ENCODE results near the gene SH3D19. TPM values are rescaled to one million over a fixed set of nuclear protein-coding genes. Genes with fewer than 3 reads are reported as not detected.

The SH3D19 gene
- polyA plus RNA-seq, 2 of the 4 experiments (the other 2 are of a cell fraction), result 15.3 to 22.9 TPM

GRCh38 chr4:151318307-151319006 lies 6.9 kb downstream of the SH3D19 start:
- DNase-seq (ENCODE audit: low read depth in 1 of 2, low spot score in 1 of 2) (no peak), ATAC-seq (no peak), FAIRE-seq (no peak)
- Histone ChIP-seq H3K9me3 (no peaks in the 10 kb centered on the region), H3K4me1 (peaks cover 55% of the 10 kb centered on the region), H3K4me3 (no peak overlapping the region), H3K27ac (no peak overlapping the region), H3K4me2 (no peak overlapping the region)
- ChIA-PET CTCF (no interaction called here), POLR2A (no interaction called here)
- 97% methylated on average over 1 of the region's 1 CpG for WGBS (ENCODE audit: missing lambda C conversion rate)
- TF ChIP-seq MAFK (IDR thresholded peaks at IDR 0.05; ENCODE audit: partially characterized antibody) (peak; percentile 92), POLR2AphosphoS2 (conservative IDR thresholded peaks at IDR 0.05; ENCODE audit: low read length) (no peak), ZSCAN20 (CRISPR knock-in tag; IDR thresholded peaks at IDR 0.05) (no peak), CHD2 (IDR thresholded peaks at IDR 0.05; ENCODE audit: low read length, partially characterized antibody) (no peak)

DNA sequence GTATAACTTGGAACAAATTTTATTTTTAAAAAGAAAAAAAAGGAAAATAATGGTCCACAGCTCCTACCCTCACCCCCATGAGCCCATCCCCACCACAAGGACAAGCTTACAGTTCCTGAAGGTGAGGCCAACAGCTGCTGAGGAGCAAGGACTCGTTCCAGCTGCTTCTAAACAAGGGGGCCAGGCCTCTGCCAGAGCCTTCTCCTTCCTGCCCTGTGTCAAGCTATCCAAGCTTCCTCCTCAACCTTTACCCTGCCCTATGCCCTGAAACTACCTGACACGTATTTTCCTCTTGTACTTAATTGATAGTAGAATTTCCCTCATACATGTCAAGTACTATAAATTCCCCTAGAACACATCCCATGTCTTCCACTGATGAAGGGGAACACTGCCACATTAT lies 8.8 kb downstream of the SH3D19 start:
- H3K4me2 ChIP-seq, result no peak overlapping the region
- no peak for FAIRE-seq

DNA sequence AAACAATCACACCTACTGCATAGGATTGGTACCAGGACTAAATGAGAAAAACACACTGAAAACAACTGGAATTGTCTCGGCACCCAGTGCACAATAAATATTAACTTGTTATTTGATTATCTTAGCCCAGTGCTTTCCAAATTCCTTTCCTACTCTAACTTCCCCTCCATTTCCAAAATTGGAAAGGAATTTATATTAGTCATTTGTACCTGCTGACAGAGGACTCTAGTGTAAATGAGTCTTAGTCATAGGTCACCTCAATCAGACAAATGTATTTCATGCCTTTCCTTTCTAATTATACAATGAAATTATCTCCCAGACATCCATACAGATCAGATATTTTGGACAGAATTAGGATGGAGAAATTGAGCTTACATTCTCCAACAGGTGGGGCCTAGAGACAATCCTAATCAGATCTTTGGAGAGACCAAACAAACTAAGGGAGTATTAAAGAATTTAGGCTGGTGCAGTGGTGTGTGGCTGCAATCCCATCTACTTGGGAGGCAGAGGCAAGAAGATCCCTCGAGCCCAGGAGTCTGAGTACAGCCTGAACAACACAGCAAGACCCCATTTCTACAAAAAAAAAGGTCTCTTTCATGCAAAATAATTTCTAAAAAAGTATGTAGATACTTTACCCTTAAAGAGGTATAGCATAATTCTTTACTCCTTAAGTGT lies 10.1 kb downstream of the SH3D19 start:
- Histone ChIP-seq H3K4me1 (peaks cover 36% of the 10 kb centered on the region), H3K9me3 (no peaks in the 10 kb centered on the region), H3K4me3 (no peak overlapping the region), H3K27ac (peak overlapping the region in 1 of 2 experiments; percentile 52; a peak in 2 of 6 replicates), H3K4me2 (peak overlapping the region; percentile 59)
- ChIA-PET CTCF (no interaction called here), POLR2A (interaction anchor here (2.5 kb wide), 1 partner anchor 10 kb away, joined by 15 read pairs; the partner anchor contains the start of gene SH3D19)
- FAIRE-seq (no peak), ATAC-seq (peak in 1 of 2 experiments; percentile 39; a peak in 1 of 6 replicates), DNase-seq (ENCODE audit: low read depth in 1 of 2, low spot score in 1 of 2) (no peak)
- TF ChIP-seq ZC3H11A (IDR thresholded peaks at IDR 0.05) (no peak), CBX2 (IDR thresholded peaks at IDR 0.05; ENCODE audit: borderline replicate concordance, low read depth) (no peak), HOXB5 (CRISPR knock-in tag; IDR thresholded peaks at IDR 0.05) (no peak), RNF2 (IDR thresholded peaks at IDR 0.05; ENCODE audit: borderline replicate concordance, low read depth) (no peak), EP300 (IDR thresholded peaks at IDR 0.05) (no peak), RFX5 (IDR thresholded peaks at IDR 0.05) (no peak), NFE2L2 (conservative IDR thresholded peaks at IDR 0.05; ENCODE audit: low read length) (no peak), CBX8 (IDR thresholded peaks at IDR 0.05) (no peak)
- 29% methylated on average over 2 of the region's 2 CpGs for whole genome bisulfite sequencing (ENCODE audit: missing lambda C conversion rate)

More for the DNA sequence above, 8.8 kb downstream of the SH3D19 start:
- ChIA-PET CTCF (interaction anchor here (1.5 kb wide), 1 partner anchor 46 kb away, joined by 3 read pairs; no protein-coding TSS in a partner anchor), POLR2A (interaction anchor here (2.5 kb wide), 1 partner anchor 8 kb away, joined by 15 read pairs; the partner anchor contains the start of gene SH3D19)
- Histone ChIP-seq H3K4me1 (peaks cover 42% of the 10 kb centered on the region), H3K9me3 (no peaks in the 10 kb centered on the region), H3K4me3 (no peak overlapping the region), H3K27ac (no peak overlapping the region)
- WGBS (ENCODE audit: missing lambda C conversion rate), result 65% methylated on average over 2 of the region's 2 CpGs
- TF ChIP-seq CHD2 (IDR thresholded peaks at IDR 0.05; ENCODE audit: low read length, partially characterized antibody) (no peak), JUN (IDR thresholded peaks at IDR 0.05) (no peak), FOSL2 (IDR thresholded peaks at IDR 0.05) (no peak), FOSL2 (CRISPR knock-in tag; IDR thresholded peaks at IDR 0.05) (no peak), ZNF302 (CRISPR knock-in tag; IDR thresholded peaks at IDR 0.05) (no peak), FOSB (CRISPR knock-in tag; IDR thresholded peaks at IDR 0.05) (no peak)
- DNase-seq (ENCODE audit: low read depth in 1 of 2, low spot score in 1 of 2) (no peak), ATAC-seq (no peak)

- Histone ChIP-seq H3K4me3 (no peak overlapping the region), H3K9me3 (no peaks in the 10 kb centered on the region), H3K4me2 (peak overlapping the region; percentile 59), H3K27ac (peak overlapping the region in 1 of 2 experiments; percentile 52; a peak in 3 of 6 replicates), H3K4me1 (peaks cover 36% of the 10 kb centered on the region)
- POLR2A ChIA-PET, result no interaction called here
- CTCF ChIA-PET, result no interaction called here
- WGBS (ENCODE audit: missing lambda C conversion rate), result 100% methylated on average over 1 of the region's 1 CpG
- ATAC-seq (peak in 1 of 2 experiments; percentile 20; a peak in 1 of 6 replicates), DNase-seq (ENCODE audit: low read depth in 1 of 2, low spot score in 1 of 2) (no peak), FAIRE-seq (no peak)
- TF ChIP-seq JUN (IDR thresholded peaks at IDR 0.05) (no peak), HEYL (CRISPR knock-in tag; IDR thresholded peaks at IDR 0.05) (no peak), E2F6 (IDR thresholded peaks at IDR 0.05; ENCODE audit: borderline replicate concordance, low read depth) (no peak), EP300 (IDR thresholded peaks at IDR 0.05) (no peak), PBX3 (IDR thresholded peaks at IDR 0.05) (no peak)
- TF ChIP-seq, protein P1, sequence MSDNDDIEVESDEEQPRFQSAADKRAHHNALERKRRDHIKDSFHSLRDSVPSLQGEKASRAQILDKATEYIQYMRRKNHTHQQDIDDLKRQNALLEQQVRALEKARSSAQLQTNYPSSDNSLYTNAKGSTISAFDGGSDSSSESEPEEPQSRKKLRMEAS (IDR thresholded peaks at IDR 0.05), result no peak
- TF ChIP-seq, protein P2, sequence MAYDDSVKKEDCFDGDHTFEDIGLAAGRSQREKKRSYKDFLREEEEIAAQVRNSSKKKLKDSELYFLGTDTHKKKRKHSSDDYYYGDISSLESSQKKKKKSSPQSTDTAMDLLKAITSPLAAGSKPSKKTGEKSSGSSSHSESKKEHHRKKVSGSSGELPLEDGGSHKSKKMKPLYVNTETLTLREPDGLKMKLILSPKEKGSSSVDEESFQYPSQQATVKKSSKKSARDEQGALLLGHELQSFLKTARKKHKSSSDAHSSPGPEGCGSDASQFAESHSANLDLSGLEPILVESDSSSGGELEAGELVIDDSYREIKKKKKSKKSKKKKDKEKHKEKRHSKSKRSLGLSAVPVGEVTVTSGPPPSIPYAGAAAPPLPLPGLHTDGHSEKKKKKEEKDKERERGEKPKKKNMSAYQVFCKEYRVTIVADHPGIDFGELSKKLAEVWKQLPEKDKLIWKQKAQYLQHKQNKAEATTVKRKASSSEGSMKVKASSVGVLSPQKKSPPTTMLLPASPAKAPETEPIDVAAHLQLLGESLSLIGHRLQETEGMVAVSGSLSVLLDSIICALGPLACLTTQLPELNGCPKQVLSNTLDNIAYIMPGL (CRISPR knock-in tag; IDR thresholded peaks at IDR 0.05; ENCODE audit: borderline replicate concordance), result no peak
- TF ChIP-seq, protein P3, sequence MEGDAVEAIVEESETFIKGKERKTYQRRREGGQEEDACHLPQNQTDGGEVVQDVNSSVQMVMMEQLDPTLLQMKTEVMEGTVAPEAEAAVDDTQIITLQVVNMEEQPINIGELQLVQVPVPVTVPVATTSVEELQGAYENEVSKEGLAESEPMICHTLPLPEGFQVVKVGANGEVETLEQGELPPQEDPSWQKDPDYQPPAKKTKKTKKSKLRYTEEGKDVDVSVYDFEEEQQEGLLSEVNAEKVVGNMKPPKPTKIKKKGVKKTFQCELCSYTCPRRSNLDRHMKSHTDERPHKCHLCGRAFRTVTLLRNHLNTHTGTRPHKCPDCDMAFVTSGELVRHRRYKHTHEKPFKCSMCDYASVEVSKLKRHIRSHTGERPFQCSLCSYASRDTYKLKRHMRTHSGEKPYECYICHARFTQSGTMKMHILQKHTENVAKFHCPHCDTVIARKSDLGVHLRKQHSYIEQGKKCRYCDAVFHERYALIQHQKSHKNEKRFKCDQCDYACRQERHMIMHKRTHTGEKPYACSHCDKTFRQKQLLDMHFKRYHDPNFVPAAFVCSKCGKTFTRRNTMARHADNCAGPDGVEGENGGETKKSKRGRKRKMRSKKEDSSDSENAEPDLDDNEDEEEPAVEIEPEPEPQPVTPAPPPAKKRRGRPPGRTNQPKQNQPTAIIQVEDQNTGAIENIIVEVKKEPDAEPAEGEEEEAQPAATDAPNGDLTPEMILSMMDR (IDR thresholded peaks at IDR 0.05), result no peak
These were observed 10.9 kb downstream of the SH3D19 start for GRCh38 chr4:151314479-151314878.

All from A549 (cell line).